Right lobe of liver (tissue), 4 donors: ENCODE results near the gene USP37.

Experiments used
- CTCF ChIP-seq, 4 donors: fragments of 200-600 bp in 3 of 4; fragments of 450-650 bp in 1 of 4; IDR thresholded peaks; one replicate each; pipeline versions ENCODE4 v1.5.1 to v1.8.0; 2016 to 2022; ENCODE audit warnings: antibody characterized with exemption in 4 of 4, mild to moderate bottlenecking in 2 of 4
- POLR2A ChIP-seq: fragments of 450-650 bp; IDR thresholded peaks from one replicate; pipeline ENCODE4 v1.6.1; 2017; ENCODE audit warnings: antibody characterized with exemption, mild to moderate bottlenecking
- donor health status: DM: no; HTN: no; CAD: no.
- donor health status: DM: no; HTN: no; CAD: no.
- donor health status: DM: no; HTN: yes; CAD: no.

GRCh38 chr2:218448934-218449333, 119.2 kb downstream of the USP37 start:
- TF ChIP-seq POLR2A (no peak), CTCF (IDR thresholded peaks at IDR 0.05) (no peak)
